Body of pancreas (tissue), 4 donors: ENCODE data around the gene SREBF1.

ENCODE experiments used
- POLR2A ChIP-seq, 3 donors: fragments of 450-650 bp; IDR thresholded peaks; one replicate each; pipeline ENCODE4 v1.6.1; 2016; ENCODE audit warnings: antibody characterized with exemption in 3 of 3, mild to moderate bottlenecking in 2 of 3
- TF ChIP-seq, protein P1 (sequence below), 7 experiments: fragments of 450-650 bp in 4 of 7; fragments of 200-600 bp in 3 of 7; sonication (generic) in 3 of 7; IDR thresholded peaks; one replicate each; pipeline ENCODE4 v1.5.1; 2016 to 2019; ENCODE audit warnings: antibody characterized with exemption in 7 of 7

GRCh38 chr17:17816240-17816814 is 20.5 kb downstream of the SREBF1 start:
- TF ChIP-seq, protein P1, sequence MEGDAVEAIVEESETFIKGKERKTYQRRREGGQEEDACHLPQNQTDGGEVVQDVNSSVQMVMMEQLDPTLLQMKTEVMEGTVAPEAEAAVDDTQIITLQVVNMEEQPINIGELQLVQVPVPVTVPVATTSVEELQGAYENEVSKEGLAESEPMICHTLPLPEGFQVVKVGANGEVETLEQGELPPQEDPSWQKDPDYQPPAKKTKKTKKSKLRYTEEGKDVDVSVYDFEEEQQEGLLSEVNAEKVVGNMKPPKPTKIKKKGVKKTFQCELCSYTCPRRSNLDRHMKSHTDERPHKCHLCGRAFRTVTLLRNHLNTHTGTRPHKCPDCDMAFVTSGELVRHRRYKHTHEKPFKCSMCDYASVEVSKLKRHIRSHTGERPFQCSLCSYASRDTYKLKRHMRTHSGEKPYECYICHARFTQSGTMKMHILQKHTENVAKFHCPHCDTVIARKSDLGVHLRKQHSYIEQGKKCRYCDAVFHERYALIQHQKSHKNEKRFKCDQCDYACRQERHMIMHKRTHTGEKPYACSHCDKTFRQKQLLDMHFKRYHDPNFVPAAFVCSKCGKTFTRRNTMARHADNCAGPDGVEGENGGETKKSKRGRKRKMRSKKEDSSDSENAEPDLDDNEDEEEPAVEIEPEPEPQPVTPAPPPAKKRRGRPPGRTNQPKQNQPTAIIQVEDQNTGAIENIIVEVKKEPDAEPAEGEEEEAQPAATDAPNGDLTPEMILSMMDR (IDR thresholded peaks at IDR 0.05): no peak
- TF ChIP-seq POLR2A (IDR thresholded peaks at IDR 0.05): no peak
